ENCODE data around the gene ZER1. TPM values are rescaled to one million over a fixed set of nuclear protein-coding genes. Genes with fewer than 3 reads are reported as not detected.

Gene ZER1
- total and polyA plus RNA-seq, 2 experiments from 2014 or later = 74.1 to 89.6 TPM

GRCh38 chr9:128792978-128793686 is 21.4 kb upstream of the ZER1 start:
- peaks cover 28% of the 10 kb centered on the region for H3K36me3 ChIP-seq
- no peaks in the 10 kb centered on the region for H3K27me3 ChIP-seq
- no peak overlapping the region for H3K4me3 ChIP-seq
- no peaks in the 10 kb centered on the region for H3K9me3 ChIP-seq (ENCODE audit: low read depth)
- TF ChIP-seq, protein P1, sequence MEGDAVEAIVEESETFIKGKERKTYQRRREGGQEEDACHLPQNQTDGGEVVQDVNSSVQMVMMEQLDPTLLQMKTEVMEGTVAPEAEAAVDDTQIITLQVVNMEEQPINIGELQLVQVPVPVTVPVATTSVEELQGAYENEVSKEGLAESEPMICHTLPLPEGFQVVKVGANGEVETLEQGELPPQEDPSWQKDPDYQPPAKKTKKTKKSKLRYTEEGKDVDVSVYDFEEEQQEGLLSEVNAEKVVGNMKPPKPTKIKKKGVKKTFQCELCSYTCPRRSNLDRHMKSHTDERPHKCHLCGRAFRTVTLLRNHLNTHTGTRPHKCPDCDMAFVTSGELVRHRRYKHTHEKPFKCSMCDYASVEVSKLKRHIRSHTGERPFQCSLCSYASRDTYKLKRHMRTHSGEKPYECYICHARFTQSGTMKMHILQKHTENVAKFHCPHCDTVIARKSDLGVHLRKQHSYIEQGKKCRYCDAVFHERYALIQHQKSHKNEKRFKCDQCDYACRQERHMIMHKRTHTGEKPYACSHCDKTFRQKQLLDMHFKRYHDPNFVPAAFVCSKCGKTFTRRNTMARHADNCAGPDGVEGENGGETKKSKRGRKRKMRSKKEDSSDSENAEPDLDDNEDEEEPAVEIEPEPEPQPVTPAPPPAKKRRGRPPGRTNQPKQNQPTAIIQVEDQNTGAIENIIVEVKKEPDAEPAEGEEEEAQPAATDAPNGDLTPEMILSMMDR (IDR thresholded peaks at IDR 0.05; ENCODE audit: low read depth, low read length) = no peak
- no peak overlapping the region for H3K27ac ChIP-seq
- H3K4me1 ChIP-seq (ENCODE audit: low read depth) = peaks cover 2% of the 10 kb centered on the region
- DNase-seq (ENCODE audit: low read depth in 1 of 2, low spot score in 1 of 2) = no peak

DNA sequence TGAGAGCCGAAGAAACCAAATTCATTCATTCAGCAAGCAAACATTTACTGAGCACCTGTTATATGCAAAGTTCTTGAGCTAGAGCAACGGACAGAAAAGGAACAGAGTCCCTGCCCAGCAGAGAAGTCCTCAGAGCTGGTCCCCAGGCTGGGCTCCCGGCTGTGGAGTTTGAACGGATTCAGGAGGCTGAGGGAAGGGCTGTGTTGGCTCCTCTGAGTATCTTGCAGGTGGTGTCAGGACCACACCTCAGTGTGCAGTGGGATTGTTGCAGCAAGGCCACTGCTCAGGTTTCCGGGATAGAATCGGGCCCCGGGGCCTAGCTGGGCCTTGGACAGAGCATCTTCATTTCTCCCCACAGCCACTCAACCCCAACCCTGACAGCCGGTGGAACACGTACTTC is 20.4 kb upstream of the ZER1 start:
- H3K27me3 ChIP-seq = no peaks in the 10 kb centered on the region
- DNase-seq (ENCODE audit: low read depth in 1 of 2, low spot score in 1 of 2) = no peak
- peaks cover 23% of the 10 kb centered on the region for H3K36me3 ChIP-seq
- no peak overlapping the region for H3K4me3 ChIP-seq
- no peak overlapping the region for H3K27ac ChIP-seq
- TF ChIP-seq, protein P1 (IDR thresholded peaks at IDR 0.05; ENCODE audit: low read depth, low read length) = no peak
- peaks cover 4% of the 10 kb centered on the region for H3K4me1 ChIP-seq (ENCODE audit: low read depth)
- H3K9me3 ChIP-seq (ENCODE audit: low read depth) = no peaks in the 10 kb centered on the region

GRCh38 chr9:128790536-128790935 is 18.8 kb upstream of the ZER1 start:
- DNase-seq (ENCODE audit: low read depth in 1 of 2, low spot score in 1 of 2) = no peak

GRCh38 chr9:128788445-128788844 is 16.7 kb upstream of the ZER1 start:
- H3K36me3 ChIP-seq = peaks cover 18% of the 10 kb centered on the region
- TF ChIP-seq, protein P1 (IDR thresholded peaks at IDR 0.05; ENCODE audit: low read depth, low read length) = no peak
- H3K27me3 ChIP-seq = no peaks in the 10 kb centered on the region
- DNase-seq (ENCODE audit: low read depth in 1 of 2, low spot score in 1 of 2) = no peak
- H3K4me3 ChIP-seq = peak overlapping the region; percentile 76
- H3K4me1 ChIP-seq (ENCODE audit: low read depth) = peaks cover 4% of the 10 kb centered on the region
- no peak overlapping the region for H3K27ac ChIP-seq
- no peaks in the 10 kb centered on the region for H3K9me3 ChIP-seq (ENCODE audit: low read depth)

More at GRCh38 chr9:128790536-128790935, 18.8 kb upstream of the ZER1 start:
- H3K36me3 ChIP-seq = peaks cover 18% of the 10 kb centered on the region
- H3K27ac ChIP-seq = no peak overlapping the region
- TF ChIP-seq, protein P1 (IDR thresholded peaks at IDR 0.05; ENCODE audit: low read depth, low read length) = no peak
- H3K4me1 ChIP-seq (ENCODE audit: low read depth) = peaks cover 4% of the 10 kb centered on the region
- no peak overlapping the region for H3K4me3 ChIP-seq
- no peaks in the 10 kb centered on the region for H3K9me3 ChIP-seq (ENCODE audit: low read depth)
- no peaks in the 10 kb centered on the region for H3K27me3 ChIP-seq

DNA sequence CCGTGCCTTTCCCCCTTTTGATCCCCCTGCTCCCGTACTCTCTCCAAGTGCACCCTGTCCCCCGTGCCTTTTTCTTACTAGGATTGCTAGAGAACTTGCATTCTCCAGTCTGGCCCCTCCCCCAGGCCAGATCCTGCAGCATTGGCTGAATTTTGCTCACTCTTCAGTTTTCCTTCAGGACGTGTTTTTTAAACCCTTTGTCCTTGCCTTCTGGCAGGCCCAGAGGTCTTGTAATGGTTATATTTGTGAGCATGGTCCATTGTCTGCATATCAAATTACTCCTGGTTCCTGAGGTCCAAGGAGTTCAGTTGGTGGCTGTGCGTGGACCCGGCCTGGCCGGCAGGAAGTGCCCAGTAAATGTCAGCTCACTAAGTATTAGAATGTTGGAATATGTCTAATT is 15.9 kb upstream of the ZER1 start:
- Histone ChIP-seq H3K27me3 (no peaks in the 10 kb centered on the region), H3K4me1 (ENCODE audit: low read depth) (peaks cover 4% of the 10 kb centered on the region), H3K4me3 (peak overlapping the region; percentile 76), H3K27ac (peak overlapping the region; percentile 71), H3K36me3 (peaks cover 15% of the 10 kb centered on the region), H3K9me3 (ENCODE audit: low read depth) (no peaks in the 10 kb centered on the region)
- TF ChIP-seq, protein P1 (IDR thresholded peaks at IDR 0.05; ENCODE audit: low read depth, low read length) = no peak
- peak; percentile 24 for DNase-seq (ENCODE audit: low read depth in 1 of 2, low spot score in 1 of 2)
